Measurements from ENCODE around the gene SCGB1D2. TPM values are rescaled to one million over a fixed set of nuclear protein-coding genes. Genes with fewer than 3 reads are reported as not detected.

The SCGB1D2 gene
- total RNA-seq, 1 donor from 2014 or later, result not detected

- no peak overlapping the region for H3K4me3 Mint-ChIP-seq
Observed at GRCh38 chr11:62223095-62223494, 18.9 kb upstream of the SCGB1D2 start.

DNA sequence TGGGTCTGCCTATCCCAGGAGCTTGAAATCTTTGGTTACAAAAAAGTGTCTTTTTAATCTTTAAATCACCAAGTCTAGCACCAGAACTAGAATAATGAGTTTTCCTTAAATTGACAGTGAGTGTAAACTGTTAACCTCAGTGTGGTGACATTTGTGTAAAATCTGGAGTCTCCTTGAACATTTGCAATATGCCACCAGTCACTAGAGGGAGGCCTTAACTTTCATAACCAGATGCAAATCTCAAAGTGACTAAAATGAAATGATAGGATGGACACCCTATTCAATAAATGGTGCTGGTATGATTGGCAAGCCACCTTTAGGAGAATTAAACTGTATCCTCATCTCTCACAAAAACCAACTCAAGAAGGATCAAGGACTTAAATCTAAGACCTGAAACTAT is 8.3 kb upstream of the SCGB1D2 start:
- no peak for TF ChIP-seq CTCF (IDR thresholded peaks at IDR 0.05; ENCODE audit: unreplicated experiment)
- no peak for DNase-seq (ENCODE audit: low spot score in 2 of 2, unreplicated experiment in 2 of 2)
- no peaks in the 10 kb centered on the region for H3K9me3 Mint-ChIP-seq
- H3K36me3 Mint-ChIP-seq, result no peaks in the 10 kb centered on the region
- H3K4me3 Mint-ChIP-seq, result no peak overlapping the region
- H3K27me3 Mint-ChIP-seq (ENCODE audit: low read depth), result peaks cover 65% of the 10 kb centered on the region
- no peaks in the 10 kb centered on the region for H3K4me1 Mint-ChIP-seq
- no peak overlapping the region for H3K27ac Mint-ChIP-seq

More at GRCh38 chr11:62223095-62223494, 18.9 kb upstream of the SCGB1D2 start:
- Mint-ChIP-seq H3K36me3 (no peaks in the 10 kb centered on the region), H3K27me3 (ENCODE audit: low read depth) (peaks cover 6% of the 10 kb centered on the region), H3K4me1 (no peaks in the 10 kb centered on the region), H3K27ac (no peak overlapping the region), H3K9me3 (peaks cover 36% of the 10 kb centered on the region)
- DNase-seq (ENCODE audit: low spot score in 2 of 2, unreplicated experiment in 2 of 2), result no peak
- no peak for TF ChIP-seq CTCF (IDR thresholded peaks at IDR 0.05; ENCODE audit: unreplicated experiment)

DNA sequence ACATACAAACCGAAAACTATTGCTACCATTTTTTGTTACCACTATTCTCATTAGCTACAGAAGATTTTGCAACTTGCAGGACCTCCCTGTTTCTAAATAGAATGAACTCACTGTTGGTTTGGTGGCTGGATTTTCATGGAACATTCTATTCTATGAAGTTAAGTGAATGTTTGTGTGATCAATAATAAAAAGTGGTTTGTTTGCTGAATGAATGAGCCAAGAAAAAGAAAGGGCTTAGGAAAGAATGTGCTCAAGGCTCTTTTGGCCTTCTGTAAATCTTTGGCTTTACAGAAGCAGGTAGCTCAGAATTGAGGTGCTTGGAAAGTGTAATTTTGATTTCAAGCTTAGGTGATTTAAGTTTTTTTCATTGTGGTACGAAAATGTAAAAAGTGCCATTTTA is 5.9 kb upstream of the SCGB1D2 start:
- peaks cover 63% of the 10 kb centered on the region for H3K27me3 Mint-ChIP-seq (ENCODE audit: low read depth)

GRCh38 chr11:62237499-62237898 is 4.5 kb upstream of the SCGB1D2 start:
- DNase-seq (ENCODE audit: low spot score in 2 of 2, unreplicated experiment in 2 of 2), result no peak
- Mint-ChIP-seq H3K36me3 (no peaks in the 10 kb centered on the region), H3K9me3 (no peaks in the 10 kb centered on the region), H3K4me1 (no peaks in the 10 kb centered on the region), H3K27me3 (ENCODE audit: low read depth) (peaks cover 54% of the 10 kb centered on the region), H3K4me3 (no peak overlapping the region), H3K27ac (no peak overlapping the region)
- no peak for TF ChIP-seq CTCF (IDR thresholded peaks at IDR 0.05; ENCODE audit: unreplicated experiment)

More for the DNA sequence above, 5.9 kb upstream of the SCGB1D2 start:
- DNase-seq (ENCODE audit: low spot score in 2 of 2, unreplicated experiment in 2 of 2), result no peak
- Mint-ChIP-seq H3K9me3 (no peaks in the 10 kb centered on the region), H3K36me3 (no peaks in the 10 kb centered on the region), H3K4me1 (no peaks in the 10 kb centered on the region), H3K4me3 (no peak overlapping the region), H3K27ac (no peak overlapping the region)
- TF ChIP-seq CTCF (IDR thresholded peaks at IDR 0.05; ENCODE audit: unreplicated experiment), result no peak

DNA sequence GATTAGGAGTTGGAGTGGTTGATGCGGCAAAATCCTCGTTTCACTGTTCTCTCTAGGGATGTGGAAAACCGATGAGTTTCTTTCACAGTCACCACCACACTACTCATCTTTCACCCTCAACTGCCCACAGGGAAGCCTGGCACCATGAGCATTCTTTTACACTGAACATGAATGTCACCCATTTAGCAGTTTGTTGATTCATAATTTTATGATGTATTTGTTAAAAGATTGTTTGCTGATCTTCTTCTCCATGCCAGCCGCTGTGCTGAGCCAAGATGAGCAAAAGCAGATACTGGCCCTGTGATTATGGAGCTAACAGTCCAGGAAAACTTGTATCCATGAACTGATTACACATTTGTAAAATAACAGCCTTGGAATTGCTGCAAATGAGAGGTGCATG is 3.9 kb upstream of the SCGB1D2 start:
- Mint-ChIP-seq H3K4me1 (no peaks in the 10 kb centered on the region), H3K9me3 (no peaks in the 10 kb centered on the region), H3K27ac (no peak overlapping the region), H3K4me3 (no peak overlapping the region), H3K27me3 (ENCODE audit: low read depth) (peaks cover 49% of the 10 kb centered on the region), H3K36me3 (no peaks in the 10 kb centered on the region)
- no peak for TF ChIP-seq CTCF (IDR thresholded peaks at IDR 0.05; ENCODE audit: unreplicated experiment)
- no peak for DNase-seq (ENCODE audit: low spot score in 2 of 2, unreplicated experiment in 2 of 2)

- no peaks in the 10 kb centered on the region for H3K36me3 Mint-ChIP-seq
- no peak for TF ChIP-seq CTCF (IDR thresholded peaks at IDR 0.05; ENCODE audit: unreplicated experiment)
- H3K4me3 Mint-ChIP-seq, result no peak overlapping the region
- H3K27ac Mint-ChIP-seq, result no peak overlapping the region
- H3K9me3 Mint-ChIP-seq, result no peaks in the 10 kb centered on the region
- H3K27me3 Mint-ChIP-seq (ENCODE audit: low read depth), result peaks cover 29% of the 10 kb centered on the region
- no peak for DNase-seq (ENCODE audit: low spot score in 2 of 2, unreplicated experiment in 2 of 2)
- H3K4me1 Mint-ChIP-seq, result no peaks in the 10 kb centered on the region
Observed at GRCh38 chr11:62241095-62241494, 944 bp upstream of the SCGB1D2 start.
